Activated naive CD4-positive, alpha-beta T cell treated with anti-CD3 and anti-CD28 coated beads, Interleukin-2, amount 50 U/mL, for 24 hours (primary cell): ENCODE results near the gene GRXCR2.

Experiments
- H3K27ac Mint-ChIP-seq: one replicate; pipeline ENCODE4 v1.8.0; 2021; ENCODE audit warnings: mild to moderate bottlenecking, mixed read lengths
- H3K27me3 Mint-ChIP-seq: one replicate; pipeline ENCODE4 v1.8.0; 2021; ENCODE audit warnings: mixed read lengths
- H3K36me3 Mint-ChIP-seq: one replicate; pipeline ENCODE4 v1.8.0; 2021; ENCODE audit warnings: mixed read lengths
- H3K4me1 Mint-ChIP-seq: one replicate; pipeline ENCODE4 v1.8.0; 2021; ENCODE audit warnings: mixed read lengths
- H3K4me3 Mint-ChIP-seq: one replicate; pipeline ENCODE4 v1.8.0; 2021; ENCODE audit warnings: mild to moderate bottlenecking, mixed read lengths
- H3K9me3 Mint-ChIP-seq: one replicate; pipeline ENCODE4 v1.8.0; 2021; ENCODE audit warnings: mixed read lengths

GRXCR2 gene

GRCh38 chr5:145833631-145834200 is 39.1 kb downstream of the GRXCR2 start:
- H3K4me1 Mint-ChIP-seq, result no peaks in the 10 kb centered on the region
- no peak overlapping the region for H3K27ac Mint-ChIP-seq
- H3K9me3 Mint-ChIP-seq, result no peaks in the 10 kb centered on the region
- peaks cover 26% of the 10 kb centered on the region for H3K27me3 Mint-ChIP-seq
- no peaks in the 10 kb centered on the region for H3K36me3 Mint-ChIP-seq
- peak overlapping the region; percentile 23 for H3K4me3 Mint-ChIP-seq

GRCh38 chr5:145830594-145830993 is 42.2 kb downstream of the GRXCR2 start:
- Mint-ChIP-seq H3K27ac (no peak overlapping the region), H3K36me3 (no peaks in the 10 kb centered on the region), H3K27me3 (peaks cover 14% of the 10 kb centered on the region), H3K9me3 (no peaks in the 10 kb centered on the region), H3K4me3 (no peak overlapping the region), H3K4me1 (no peaks in the 10 kb centered on the region)

GRCh38 chr5:145829708-145830361 is 43.0 kb downstream of the GRXCR2 start:
- Mint-ChIP-seq H3K9me3 (no peaks in the 10 kb centered on the region), H3K27ac (no peak overlapping the region), H3K4me1 (no peaks in the 10 kb centered on the region), H3K27me3 (peaks cover 13% of the 10 kb centered on the region), H3K4me3 (no peak overlapping the region), H3K36me3 (no peaks in the 10 kb centered on the region)

GRCh38 chr5:145826895-145827674 is 45.7 kb downstream of the GRXCR2 start:
- Mint-ChIP-seq H3K4me3 (no peak overlapping the region), H3K4me1 (no peaks in the 10 kb centered on the region), H3K27me3 (no peaks in the 10 kb centered on the region), H3K27ac (no peak overlapping the region), H3K36me3 (no peaks in the 10 kb centered on the region), H3K9me3 (no peaks in the 10 kb centered on the region)

GRCh38 chr5:145825751-145826180 is 47.0 kb downstream of the GRXCR2 start:
- Mint-ChIP-seq H3K4me1 (no peaks in the 10 kb centered on the region), H3K27ac (no peak overlapping the region), H3K4me3 (no peak overlapping the region)

GRCh38 chr5:145824040-145824439 is 48.8 kb downstream of the GRXCR2 start:
- no peaks in the 10 kb centered on the region for H3K4me1 Mint-ChIP-seq
- no peaks in the 10 kb centered on the region for H3K27me3 Mint-ChIP-seq
- H3K27ac Mint-ChIP-seq, result no peak overlapping the region
- H3K4me3 Mint-ChIP-seq, result no peak overlapping the region
- H3K9me3 Mint-ChIP-seq, result no peaks in the 10 kb centered on the region
- no peaks in the 10 kb centered on the region for H3K36me3 Mint-ChIP-seq

More at GRCh38 chr5:145825751-145826180, 47.0 kb downstream of the GRXCR2 start:
- Mint-ChIP-seq H3K9me3 (no peaks in the 10 kb centered on the region), H3K36me3 (no peaks in the 10 kb centered on the region), H3K27me3 (no peaks in the 10 kb centered on the region)

- no peaks in the 10 kb centered on the region for H3K4me1 Mint-ChIP-seq
- no peaks in the 10 kb centered on the region for H3K27me3 Mint-ChIP-seq
- H3K36me3 Mint-ChIP-seq, result no peaks in the 10 kb centered on the region
- no peak overlapping the region for H3K4me3 Mint-ChIP-seq
- H3K27ac Mint-ChIP-seq, result no peak overlapping the region
- no peaks in the 10 kb centered on the region for H3K9me3 Mint-ChIP-seq
Observed at GRCh38 chr5:145818604-145819003, 54.2 kb downstream of the GRXCR2 start.

GRCh38 chr5:145812877-145813276 is 59.9 kb downstream of the GRXCR2 start:
- Mint-ChIP-seq H3K4me1 (no peaks in the 10 kb centered on the region), H3K27ac (no peak overlapping the region), H3K4me3 (no peak overlapping the region), H3K9me3 (no peaks in the 10 kb centered on the region), H3K27me3 (no peaks in the 10 kb centered on the region), H3K36me3 (no peaks in the 10 kb centered on the region)

GRCh38 chr5:145811834-145812625 is 60.8 kb downstream of the GRXCR2 start:
- Mint-ChIP-seq H3K4me3 (no peak overlapping the region), H3K4me1 (no peaks in the 10 kb centered on the region), H3K27ac (no peak overlapping the region), H3K9me3 (no peaks in the 10 kb centered on the region), H3K36me3 (no peaks in the 10 kb centered on the region), H3K27me3 (no peaks in the 10 kb centered on the region)
